PFSK-1 (cell line): ENCODE data around the gene RYR3.

Experiments used
- POLR2AphosphoS5 ChIP-seq: IDR thresholded peaks from 2 replicates; pipeline ENCODE4 v1.6.1; 2012; ENCODE audit warnings: low read depth, mild to moderate bottlenecking, control low read depth, low read length, moderate library complexity
- REST ChIP-seq, 2 experiments: IDR thresholded peaks; 2 replicates each; pipeline versions ENCODE4 v1.6.1 to v1.8.0; 2011 to 2012; ENCODE audit warnings: low read depth in 2 of 2, low read length in 2 of 2, control low read depth in 1 of 2, inconsistent platforms in 1 of 2, mild to moderate bottlenecking in 1 of 2, moderate library complexity in 1 of 2; ENCODE audit not compliant: insufficient read depth in 1 of 2
- TAF1 ChIP-seq: IDR thresholded peaks from 2 replicates; pipeline ENCODE4 v1.6.1; 2012; ENCODE audit warnings: low read length, control low read depth, borderline replicate concordance; ENCODE audit not compliant: insufficient read depth

GRCh38 chr15:33860754-33861153, 550.0 kb downstream of the RYR3 start:
- TF ChIP-seq REST (IDR thresholded peaks at IDR 0.05; ENCODE audit: insufficient read depth in 1 of 2, low read depth in 2 of 2, low read length in 2 of 2) (no peak), TAF1 (no peak), POLR2AphosphoS5 (no peak)
